HTR-8/SVneo (cell line): ENCODE results near the gene ABCA4.
"Not testable (repeated sequence)": the region's sequence is repeated elsewhere in the genome, so short reads cannot be mapped to it uniquely, and the experiment has no call there.

Source experiments
- DNase-seq: peaks from one replicate; pipeline ENCODE4 v3.0.0; 2011; ENCODE audit warnings: low spot score, mixed read lengths; ENCODE audit not compliant: insufficient read length
- FAIRE-seq: peaks from 2 replicates; lab custom pipeline; 2011; peaks lifted over from hg19 to GRCh38; lab: Jason Lieb, UNC

Gene ABCA4

GRCh38 chr1:94120991-94121390 is at the start of gene ABCA4:
Gene ABCA4, minus strand, starts transcription at chr1:94121148. Its CDS starts 103 bp downstream, at chr1:94121045.
- no peak for FAIRE-seq
- no peak for DNase-seq

GRCh38 chr1:94169126-94169525 is 48.2 kb upstream of the ABCA4 start:
- FAIRE-seq (no peak), DNase-seq (no peak)

DNA sequence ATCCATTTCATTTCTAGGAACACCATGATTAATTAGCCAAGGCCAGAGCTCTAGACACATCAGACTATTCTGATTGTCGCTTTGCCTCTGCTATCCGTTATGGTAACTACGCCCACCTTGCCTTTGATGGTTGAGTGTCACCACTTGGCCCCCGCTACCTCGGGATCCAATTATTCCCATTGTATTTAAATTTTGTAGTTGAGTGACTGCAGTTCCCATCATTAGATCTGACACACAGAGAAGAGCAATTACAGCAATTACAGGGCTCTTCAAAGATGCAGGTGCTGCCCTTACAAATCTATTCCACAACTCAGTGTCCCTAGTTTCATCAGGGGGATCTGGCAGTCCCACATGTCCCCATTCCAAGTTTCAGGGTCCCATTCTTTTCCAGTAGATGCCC is 44.9 kb upstream of the ABCA4 start:
- FAIRE-seq, result no peak
- DNase-seq, result no peak

- DNase-seq, FAIRE-seq: not testable (repeated sequence)
Measured at GRCh38 chr1:94164885-94165284, 43.9 kb upstream of the ABCA4 start.

DNA sequence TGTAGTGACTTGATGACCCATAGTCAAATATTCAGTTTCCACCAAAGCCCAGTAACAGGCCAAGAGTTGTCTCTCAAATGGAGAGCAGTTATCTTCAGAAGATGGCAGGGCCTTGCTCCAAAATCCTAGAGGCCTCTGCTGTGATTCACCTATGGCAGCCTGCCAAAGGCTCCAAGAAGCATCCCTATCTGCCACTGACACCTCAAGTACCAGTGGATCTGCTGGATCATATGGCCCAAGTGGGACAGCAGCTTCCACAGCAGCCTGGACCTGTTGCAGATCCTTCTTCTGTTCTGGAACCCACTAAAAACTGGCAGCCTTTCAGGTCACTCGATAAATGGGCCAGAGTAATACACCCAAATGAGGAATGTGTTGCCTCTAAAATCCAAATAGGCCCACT is 43.2 kb upstream of the ABCA4 start:
- DNase-seq, FAIRE-seq: not testable (repeated sequence)

- FAIRE-seq, DNase-seq: not testable (repeated sequence)
Measured at GRCh38 chr1:94163249-94163648, 42.3 kb upstream of the ABCA4 start.

GRCh38 chr1:94160811-94161210 is 39.9 kb upstream of the ABCA4 start:
- no peak for DNase-seq
- no peak for FAIRE-seq

- FAIRE-seq, result no peak
- no peak for DNase-seq
Measured at GRCh38 chr1:94156096-94156625, 35.2 kb upstream of the ABCA4 start.

GRCh38 chr1:94154989-94155388 is 34.0 kb upstream of the ABCA4 start:
- no peak for DNase-seq
- FAIRE-seq, result no peak

GRCh38 chr1:94153133-94153532 is 32.2 kb upstream of the ABCA4 start:
- FAIRE-seq, result no peak

GRCh38 chr1:94149166-94149565 is 28.2 kb upstream of the ABCA4 start:
- FAIRE-seq, result not testable (repeated sequence)

More at GRCh38 chr1:94153133-94153532, 32.2 kb upstream of the ABCA4 start:
- no peak for DNase-seq

GRCh38 chr1:94146273-94146672 is 25.3 kb upstream of the ABCA4 start:
- FAIRE-seq, result no peak
- no peak for DNase-seq

More at GRCh38 chr1:94149166-94149565, 28.2 kb upstream of the ABCA4 start:
- DNase-seq, result not testable (repeated sequence)

- FAIRE-seq (no peak), DNase-seq (no peak)
Measured at GRCh38 chr1:94144836-94145235, 23.9 kb upstream of the ABCA4 start.

GRCh38 chr1:94143809-94144176 is 22.8 kb upstream of the ABCA4 start:
- no peak for FAIRE-seq
- no peak for DNase-seq

DNA sequence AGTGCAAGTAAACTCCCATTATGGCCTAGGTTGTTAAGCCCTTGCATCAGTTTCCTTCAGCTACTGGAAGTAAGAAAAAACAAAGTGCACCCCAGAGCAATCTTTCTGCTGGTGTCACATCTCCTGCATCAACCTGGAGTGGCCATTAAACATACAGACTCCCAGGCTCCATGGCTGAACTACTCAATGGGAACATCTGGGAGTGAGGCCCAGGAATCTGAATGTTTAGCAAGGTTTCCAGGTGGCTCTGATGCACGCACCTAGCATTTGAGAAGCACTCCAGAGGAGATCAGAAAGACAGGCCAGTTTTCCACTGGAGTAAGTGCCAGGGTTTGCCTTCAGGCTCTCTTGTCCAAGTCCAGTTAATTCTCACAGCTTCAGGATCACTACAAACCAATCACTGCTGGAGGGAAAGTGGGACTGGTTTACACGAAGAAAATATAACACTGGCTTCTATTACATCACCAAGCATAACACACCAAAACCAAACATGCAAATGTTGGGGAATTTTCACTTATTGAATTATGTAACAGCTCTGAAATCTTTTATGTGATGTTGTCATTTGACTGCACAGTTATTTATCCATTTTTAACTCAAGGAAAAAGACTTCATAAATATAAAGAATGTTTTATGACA is 22.3 kb upstream of the ABCA4 start:
- DNase-seq, result no peak
- no peak for FAIRE-seq

DNA sequence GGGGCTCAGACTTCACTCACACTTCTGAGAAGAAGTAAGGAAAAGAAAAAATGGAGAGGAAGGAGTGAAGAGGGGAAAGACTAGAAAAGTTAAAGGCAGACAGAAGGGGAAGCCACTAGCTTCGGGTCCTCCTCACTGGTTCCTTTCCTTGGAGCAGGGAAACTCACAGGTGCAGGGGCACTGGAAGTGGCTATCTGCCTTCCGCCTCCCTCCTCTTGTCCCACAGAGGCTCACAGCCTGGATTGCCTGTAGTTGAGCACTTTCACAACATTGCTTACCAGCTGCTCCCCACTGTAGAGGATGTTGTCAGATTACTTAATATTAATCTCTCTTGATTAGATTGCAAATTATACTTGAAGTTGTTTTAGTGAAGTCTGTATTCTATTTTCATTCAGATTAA is 21.6 kb upstream of the ABCA4 start:
- FAIRE-seq (no peak), DNase-seq (no peak)

DNA sequence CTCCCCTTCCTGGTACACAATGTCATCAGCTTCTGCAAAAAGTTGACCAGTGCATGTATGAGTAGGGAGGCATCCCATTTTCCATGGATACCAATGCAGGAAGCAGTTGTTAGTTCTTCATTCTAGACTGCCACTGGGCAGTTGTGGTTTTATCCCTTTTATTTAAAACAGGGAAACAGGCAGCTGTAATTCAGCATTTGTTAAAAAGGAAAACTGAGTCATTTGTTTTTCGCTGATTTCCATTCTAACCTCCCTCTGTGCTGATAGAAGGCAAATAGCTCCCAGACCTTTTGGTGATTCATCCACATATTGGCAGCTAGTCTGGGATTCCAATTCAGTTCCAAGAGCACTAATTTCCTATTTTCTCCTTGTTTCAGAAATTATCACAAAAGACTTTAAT is 21.1 kb upstream of the ABCA4 start:
- FAIRE-seq, result no peak
- no peak for DNase-seq

GRCh38 chr1:94132111-94132510 is 11.2 kb upstream of the ABCA4 start:
- no peak for FAIRE-seq
- no peak for DNase-seq

GRCh38 chr1:94130851-94131595 is 10.1 kb upstream of the ABCA4 start:
- DNase-seq (peak; percentile 45), FAIRE-seq (no peak)

DNA sequence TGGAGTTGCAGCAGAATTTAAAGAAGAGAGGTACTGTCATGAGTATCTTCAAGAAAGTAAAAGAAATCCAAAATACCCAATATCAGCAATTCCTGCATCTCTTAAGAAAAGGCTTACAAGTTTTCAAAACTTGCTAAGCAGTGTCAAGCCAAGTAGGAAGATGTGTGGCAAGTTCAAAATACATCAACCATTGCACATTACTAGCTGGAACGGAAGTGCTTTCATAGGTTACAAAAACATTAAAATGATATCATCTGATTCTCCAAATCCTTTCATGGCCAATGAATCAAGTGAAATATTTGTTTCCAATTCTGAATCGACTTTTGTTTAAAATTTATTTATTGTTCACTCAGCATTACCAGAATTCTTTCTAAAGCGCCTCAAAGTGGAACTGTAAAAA is 5.7 kb upstream of the ABCA4 start:
- no peak for FAIRE-seq
- no peak for DNase-seq
